Neural crest cell (in vitro differentiated cells): ENCODE results near the gene NHP2. TPM values are rescaled to one million over a fixed set of nuclear protein-coding genes. Genes with fewer than 3 reads are reported as not detected.

ENCODE experiments used
- DNase-seq: peaks from one replicate; pipeline ENCODE4 v3.0.0; 2021; ENCODE audit warnings: low read depth, mixed read lengths, low spot score
- H3K27ac Mint-ChIP-seq: one replicate; pipeline ENCODE4 v1.8.0; 2021; ENCODE audit warnings: mild to moderate bottlenecking, mixed read lengths; ENCODE audit not compliant: unreplicated experiment
- H3K27me3 Mint-ChIP-seq: 2 replicates; pipeline ENCODE4 v1.8.0; 2021; ENCODE audit warnings: low read depth, mild to moderate bottlenecking, mixed read lengths
- H3K36me3 Mint-ChIP-seq: 2 replicates; pipeline ENCODE4 v1.8.0; 2021; ENCODE audit warnings: low read depth, mild to moderate bottlenecking, mixed read lengths
- H3K4me1 Mint-ChIP-seq: 2 replicates; pipeline ENCODE4 v1.8.0; 2021; ENCODE audit warnings: mixed read lengths
- H3K4me3 Mint-ChIP-seq: one replicate; pipeline ENCODE4 v1.8.0; 2021; ENCODE audit warnings: mild to moderate bottlenecking, mixed read lengths
- H3K9me3 Mint-ChIP-seq: 2 replicates; pipeline ENCODE4 v1.8.0; 2021; ENCODE audit warnings: mixed read lengths
- total RNA-seq: library from RNA; stranded (reverse); gene quantifications from 2 replicates; pipeline ENCODE4 v1.2.1, GENCODE V29; 2021
- TF ChIP-seq, protein P1 (sequence below): fragments of 200-600 bp; sonication (generic); conservative IDR thresholded peaks from 2 replicates; pipeline ENCODE4 v1.5.0; 2021; ENCODE audit warnings: antibody characterized with exemption, mild to moderate bottlenecking

The NHP2 gene
- total RNA-seq, 1 donor from 2014 or later: 169 TPM

DNA sequence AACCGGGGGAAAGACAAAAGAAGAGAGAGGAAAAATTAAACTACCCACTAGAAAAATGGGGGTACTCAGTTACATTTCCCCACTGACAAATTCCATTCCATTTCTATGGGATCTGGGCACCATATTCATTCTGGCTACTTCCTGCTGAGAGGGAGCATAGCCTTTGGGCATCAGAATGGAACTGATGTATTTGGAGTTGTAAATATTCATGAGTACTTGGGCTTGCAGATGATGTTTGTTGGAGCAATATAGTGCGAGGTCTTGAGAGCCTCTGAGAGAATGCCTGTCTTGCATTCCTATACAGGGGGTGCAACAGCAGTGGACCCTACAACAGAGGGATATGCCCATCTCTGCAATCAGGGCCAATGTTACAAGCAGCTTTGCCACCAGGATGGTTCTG, 16.8 kb upstream of the NHP2 start:
- Mint-ChIP-seq H3K4me3 (no peak overlapping the region), H3K36me3 (no peaks in the 10 kb centered on the region), H3K4me1 (no peaks in the 10 kb centered on the region), H3K27me3 (no peaks in the 10 kb centered on the region), H3K27ac (no peak overlapping the region), H3K9me3 (no peaks in the 10 kb centered on the region)
- TF ChIP-seq, protein P1, sequence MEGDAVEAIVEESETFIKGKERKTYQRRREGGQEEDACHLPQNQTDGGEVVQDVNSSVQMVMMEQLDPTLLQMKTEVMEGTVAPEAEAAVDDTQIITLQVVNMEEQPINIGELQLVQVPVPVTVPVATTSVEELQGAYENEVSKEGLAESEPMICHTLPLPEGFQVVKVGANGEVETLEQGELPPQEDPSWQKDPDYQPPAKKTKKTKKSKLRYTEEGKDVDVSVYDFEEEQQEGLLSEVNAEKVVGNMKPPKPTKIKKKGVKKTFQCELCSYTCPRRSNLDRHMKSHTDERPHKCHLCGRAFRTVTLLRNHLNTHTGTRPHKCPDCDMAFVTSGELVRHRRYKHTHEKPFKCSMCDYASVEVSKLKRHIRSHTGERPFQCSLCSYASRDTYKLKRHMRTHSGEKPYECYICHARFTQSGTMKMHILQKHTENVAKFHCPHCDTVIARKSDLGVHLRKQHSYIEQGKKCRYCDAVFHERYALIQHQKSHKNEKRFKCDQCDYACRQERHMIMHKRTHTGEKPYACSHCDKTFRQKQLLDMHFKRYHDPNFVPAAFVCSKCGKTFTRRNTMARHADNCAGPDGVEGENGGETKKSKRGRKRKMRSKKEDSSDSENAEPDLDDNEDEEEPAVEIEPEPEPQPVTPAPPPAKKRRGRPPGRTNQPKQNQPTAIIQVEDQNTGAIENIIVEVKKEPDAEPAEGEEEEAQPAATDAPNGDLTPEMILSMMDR: no peak
- no peak for DNase-seq

DNA sequence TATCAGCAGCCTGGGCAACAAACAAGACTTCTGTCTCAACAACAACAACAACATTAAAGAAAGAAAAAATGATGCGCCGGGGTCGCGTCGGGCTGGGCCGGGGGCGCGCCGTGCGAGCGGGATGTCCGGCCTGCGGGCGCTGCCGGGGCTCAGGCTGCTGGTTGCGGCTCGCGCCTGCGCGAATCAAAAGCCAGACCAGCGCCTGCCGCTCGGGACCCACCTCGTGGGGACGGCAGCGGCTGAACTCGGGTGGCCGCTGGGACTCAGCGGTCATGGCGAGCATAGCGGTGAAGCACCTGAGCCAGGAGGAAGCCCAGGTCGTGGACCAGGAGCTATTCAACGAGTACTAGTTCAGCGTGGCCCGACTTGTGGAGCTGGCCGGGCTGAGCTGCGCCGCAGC, 11.9 kb upstream of the NHP2 start:
- H3K27ac Mint-ChIP-seq: no peak overlapping the region
- peaks cover 20% of the 10 kb centered on the region for H3K27me3 Mint-ChIP-seq

DNA sequence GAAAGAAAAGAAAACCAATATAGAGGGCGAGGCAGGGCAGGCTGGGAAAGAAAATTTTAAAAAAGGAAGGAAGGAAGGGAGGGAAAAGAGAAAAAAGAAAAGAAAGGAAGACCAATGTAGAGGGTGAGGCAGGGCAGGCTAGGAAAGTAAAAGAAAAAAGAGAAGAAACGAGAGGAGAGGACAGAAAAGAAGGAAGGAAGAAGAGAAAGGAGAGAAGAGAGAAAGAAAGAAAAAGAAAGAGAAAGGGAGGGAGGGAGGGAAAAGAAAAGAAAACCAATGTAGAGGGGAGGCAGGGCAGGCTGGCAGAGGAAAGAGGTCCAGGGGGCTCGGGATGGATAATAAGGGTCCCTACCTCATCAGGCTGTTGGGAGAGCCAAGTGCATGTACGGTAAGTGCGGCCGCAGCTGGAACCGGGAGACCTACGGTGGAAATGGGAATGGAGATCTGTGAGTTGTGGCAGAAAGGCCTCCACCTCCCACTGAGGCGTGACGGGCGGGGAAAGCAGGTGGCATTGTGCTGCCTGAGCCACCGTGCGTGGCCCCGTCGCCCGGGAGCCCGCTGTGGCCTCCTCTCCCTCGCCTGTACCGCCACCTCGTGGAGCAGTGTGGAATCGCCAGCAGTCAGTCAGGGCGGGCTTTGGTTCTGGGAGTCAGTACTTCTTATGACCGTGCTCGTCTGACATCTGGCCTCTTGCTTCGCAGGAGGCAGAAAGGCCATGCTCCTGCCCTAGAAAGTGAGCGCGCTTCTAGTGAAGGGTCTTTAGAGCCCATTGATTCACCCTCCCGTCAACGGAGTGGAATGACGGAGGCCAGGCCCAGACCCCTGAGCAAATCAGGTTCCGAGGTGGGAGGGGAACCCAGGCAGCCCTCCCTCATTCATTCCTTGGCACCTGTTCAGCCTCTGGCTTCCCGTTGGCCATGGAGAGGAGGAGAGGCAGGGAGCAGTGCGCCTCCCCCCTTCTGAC, 10.4 kb upstream of the NHP2 start:
- Mint-ChIP-seq H3K27ac (no peak overlapping the region), H3K4me3 (peak overlapping the region; percentile 23)

More for the DNA sequence above, 11.9 kb upstream of the NHP2 start:
- H3K9me3 Mint-ChIP-seq: no peaks in the 10 kb centered on the region
- TF ChIP-seq, protein P1: no peak
- H3K4me3 Mint-ChIP-seq: no peak overlapping the region
- H3K4me1 Mint-ChIP-seq: peaks cover 10% of the 10 kb centered on the region
- no peak for DNase-seq
- H3K36me3 Mint-ChIP-seq: no peaks in the 10 kb centered on the region

DNA sequence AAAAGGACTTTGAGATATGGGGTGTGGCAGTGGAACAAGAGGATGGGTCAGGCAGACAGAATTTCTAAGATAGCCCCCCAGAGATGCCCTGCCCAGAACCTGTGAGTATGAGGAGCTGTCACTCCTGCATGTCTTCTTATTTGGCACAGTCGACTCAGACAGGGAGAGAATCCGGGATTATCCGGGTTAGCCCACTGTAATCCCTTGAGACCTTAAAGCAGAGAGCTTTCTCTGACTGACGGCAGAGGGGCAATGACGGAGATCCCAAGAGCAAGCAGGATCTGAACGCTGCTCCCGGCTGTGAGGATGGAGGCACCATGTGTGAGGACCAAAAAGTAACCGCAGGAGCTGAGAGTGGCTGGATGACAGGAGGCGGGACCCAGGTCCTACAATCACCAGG, 8.8 kb upstream of the NHP2 start:
- DNase-seq: no peak
- Mint-ChIP-seq H3K36me3 (no peaks in the 10 kb centered on the region), H3K9me3 (no peaks in the 10 kb centered on the region), H3K4me1 (peaks cover 10% of the 10 kb centered on the region), H3K27ac (no peak overlapping the region), H3K4me3 (no peak overlapping the region), H3K27me3 (peaks cover 22% of the 10 kb centered on the region)
- TF ChIP-seq, protein P1: no peak

More for the DNA sequence above, 10.4 kb upstream of the NHP2 start:
- Mint-ChIP-seq H3K9me3 (no peaks in the 10 kb centered on the region), H3K27me3 (peaks cover 22% of the 10 kb centered on the region), H3K4me1 (peaks cover 10% of the 10 kb centered on the region), H3K36me3 (no peaks in the 10 kb centered on the region)
- TF ChIP-seq, protein P1: peak; percentile 99
- peak; percentile 98 for DNase-seq

DNA sequence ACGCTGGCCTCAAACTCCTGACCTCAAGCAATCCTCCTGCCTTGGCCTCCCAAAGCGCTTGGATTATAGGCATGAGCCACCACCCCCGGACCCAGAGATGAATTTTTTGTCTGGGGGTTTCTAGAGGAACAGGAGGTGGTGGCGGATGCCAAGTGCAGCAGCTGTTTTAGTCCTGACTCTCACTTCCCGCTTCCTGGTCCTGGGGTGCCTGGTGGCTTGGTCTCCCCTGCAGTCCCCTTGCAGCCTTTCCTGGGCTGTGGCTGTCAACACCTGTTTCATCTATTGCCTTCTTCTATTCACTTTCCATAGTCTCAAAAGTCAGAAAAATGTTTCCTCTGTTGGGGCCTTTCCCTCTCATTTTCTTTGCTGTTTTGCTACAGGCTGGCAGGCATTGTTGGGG, 6.5 kb upstream of the NHP2 start:
- DNase-seq: no peak
- Mint-ChIP-seq H3K9me3 (no peaks in the 10 kb centered on the region), H3K4me1 (peaks cover 10% of the 10 kb centered on the region), H3K36me3 (no peaks in the 10 kb centered on the region), H3K27me3 (peaks cover 22% of the 10 kb centered on the region), H3K27ac (no peak overlapping the region), H3K4me3 (no peak overlapping the region)
- TF ChIP-seq, protein P1: no peak
